ENCODE measurements around the gene EIF4H. TPM values are rescaled to one million over a fixed set of nuclear protein-coding genes. Genes with fewer than 3 reads are reported as not detected.

The EIF4H gene
- polyA plus RNA-seq, 1 donor (not counting 4 experiments of a cell fraction or from before 2014, with no cell fraction given) = 340 TPM

DNA sequence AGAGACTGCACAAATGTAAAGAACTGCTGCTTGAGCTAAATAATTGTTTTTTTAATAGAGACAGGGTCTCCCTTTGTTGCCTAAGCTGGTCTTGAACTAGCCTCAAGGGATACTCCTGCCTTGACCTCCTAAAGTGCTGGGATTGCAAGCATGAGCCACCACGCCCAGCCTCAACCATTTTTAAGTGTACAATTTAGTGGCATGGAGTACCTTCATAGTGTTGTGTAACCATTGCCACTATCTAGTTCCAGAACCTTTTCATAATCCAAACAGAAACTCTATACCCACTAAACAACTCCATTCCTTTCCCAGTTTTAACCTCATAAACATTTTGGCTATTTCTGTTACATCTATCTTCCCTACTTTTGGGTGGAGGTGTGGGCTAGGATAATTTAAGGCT, 6.7 kb downstream of the EIF4H start:
- peaks cover 7 to 39% of the 10 kb centered on the region in 2 experiments for H3K36me3 ChIP-seq (ENCODE audit: control insufficient read depth in 2 of 2, extremely low read depth in 1 of 2, insufficient read depth in 2 of 2, low read length in 2 of 2)
- no peak overlapping the region for H3K9ac ChIP-seq (ENCODE audit: control insufficient read depth, extremely low read depth, insufficient read depth, low read length)
- peaks cover 59% of the 10 kb centered on the region for H3K4me1 ChIP-seq (ENCODE audit: control insufficient read depth, extremely low read depth, insufficient read depth, low read length)
- no peak for DNase-seq (ENCODE audit: low read depth, low spot score)
- H2AFZ ChIP-seq (ENCODE audit: control insufficient read depth, low read length) = no peak overlapping the region
- no peak for TF ChIP-seq EZH2 (IDR thresholded peaks at IDR 0.05; ENCODE audit: low read length)
- TF ChIP-seq, protein P1, sequence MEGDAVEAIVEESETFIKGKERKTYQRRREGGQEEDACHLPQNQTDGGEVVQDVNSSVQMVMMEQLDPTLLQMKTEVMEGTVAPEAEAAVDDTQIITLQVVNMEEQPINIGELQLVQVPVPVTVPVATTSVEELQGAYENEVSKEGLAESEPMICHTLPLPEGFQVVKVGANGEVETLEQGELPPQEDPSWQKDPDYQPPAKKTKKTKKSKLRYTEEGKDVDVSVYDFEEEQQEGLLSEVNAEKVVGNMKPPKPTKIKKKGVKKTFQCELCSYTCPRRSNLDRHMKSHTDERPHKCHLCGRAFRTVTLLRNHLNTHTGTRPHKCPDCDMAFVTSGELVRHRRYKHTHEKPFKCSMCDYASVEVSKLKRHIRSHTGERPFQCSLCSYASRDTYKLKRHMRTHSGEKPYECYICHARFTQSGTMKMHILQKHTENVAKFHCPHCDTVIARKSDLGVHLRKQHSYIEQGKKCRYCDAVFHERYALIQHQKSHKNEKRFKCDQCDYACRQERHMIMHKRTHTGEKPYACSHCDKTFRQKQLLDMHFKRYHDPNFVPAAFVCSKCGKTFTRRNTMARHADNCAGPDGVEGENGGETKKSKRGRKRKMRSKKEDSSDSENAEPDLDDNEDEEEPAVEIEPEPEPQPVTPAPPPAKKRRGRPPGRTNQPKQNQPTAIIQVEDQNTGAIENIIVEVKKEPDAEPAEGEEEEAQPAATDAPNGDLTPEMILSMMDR (optimal IDR thresholded peaks at IDR 0.05 in 1 of 3, IDR thresholded peaks at IDR 0.05 in 1 of 3, conservative IDR thresholded peaks at IDR 0.05 in 1 of 3; ENCODE audit: extremely low read depth in 1 of 3, insufficient read depth in 2 of 3, low read length in 3 of 3) = no peak
- H3K27ac ChIP-seq (ENCODE audit: control insufficient read depth, insufficient read depth, low read length) = no peak overlapping the region
- H3K27me3 ChIP-seq (ENCODE audit: control insufficient read depth, extremely low read depth, insufficient read depth, low read length) = no peaks in the 10 kb centered on the region
- H4K20me1 ChIP-seq (ENCODE audit: control insufficient read depth, extremely low read depth, insufficient read depth, low read length) = peaks cover 64% of the 10 kb centered on the region
- H3K9me3 ChIP-seq (ENCODE audit: control insufficient read depth, low read depth, low read length) = no peaks in the 10 kb centered on the region
- no peak overlapping the region for H3K4me2 ChIP-seq (ENCODE audit: control insufficient read depth, extremely low read depth, insufficient read depth, low read depth, low read length)
- dilution Hi-C loops (cut with MboI; ENCODE audit: extremely low pct_ligation_motif_present, low sequenced_read_pairs) = no loop called here
- H3K9me1 ChIP-seq (ENCODE audit: control insufficient read depth, extremely low read depth, insufficient read depth, low read length) = peaks cover 6% of the 10 kb centered on the region
- FAIRE-seq = no peak
- no peak overlapping the region for H3K4me3 ChIP-seq (ENCODE audit: control insufficient read depth in 2 of 3, extremely low read depth in 1 of 3, insufficient read depth in 2 of 3, low read depth in 1 of 3, low read length in 3 of 3)
- peaks cover 99% of the 10 kb centered on the region for H3K79me2 ChIP-seq (ENCODE audit: control insufficient read depth, insufficient read depth, low read length)

- FAIRE-seq = no peak
- Histone ChIP-seq H3K27ac (ENCODE audit: control insufficient read depth, insufficient read depth, low read length) (no peak overlapping the region), H3K4me1 (ENCODE audit: control insufficient read depth, extremely low read depth, insufficient read depth, low read length) (peaks cover 50% of the 10 kb centered on the region)
These were observed 7.7 kb downstream of the EIF4H start for GRCh38 chr7:74181821-74182220.

More at GRCh38 chr7:74181821-74182220, 7.7 kb downstream of the EIF4H start:
- Histone ChIP-seq H4K20me1 (ENCODE audit: control insufficient read depth, extremely low read depth, insufficient read depth, low read length) (peaks cover 66% of the 10 kb centered on the region), H3K36me3 (ENCODE audit: control insufficient read depth in 2 of 2, extremely low read depth in 1 of 2, insufficient read depth in 2 of 2, low read length in 2 of 2) (peaks cover 7 to 40% of the 10 kb centered on the region in 2 experiments), H3K9me1 (ENCODE audit: control insufficient read depth, extremely low read depth, insufficient read depth, low read length) (peaks cover 7% of the 10 kb centered on the region), H3K4me2 (ENCODE audit: control insufficient read depth, extremely low read depth, insufficient read depth, low read depth, low read length) (no peak overlapping the region), H3K9me3 (ENCODE audit: control insufficient read depth, low read depth, low read length) (no peaks in the 10 kb centered on the region), H3K4me3 (ENCODE audit: control insufficient read depth in 2 of 3, extremely low read depth in 1 of 3, insufficient read depth in 2 of 3, low read depth in 1 of 3, low read length in 3 of 3) (no peak overlapping the region), H3K9ac (ENCODE audit: control insufficient read depth, extremely low read depth, insufficient read depth, low read length) (no peak overlapping the region), H2AFZ (ENCODE audit: control insufficient read depth, low read length) (no peak overlapping the region), H3K27me3 (ENCODE audit: control insufficient read depth, extremely low read depth, insufficient read depth, low read length) (no peaks in the 10 kb centered on the region), H3K79me2 (ENCODE audit: control insufficient read depth, insufficient read depth, low read length) (peaks cover 99% of the 10 kb centered on the region)
- TF ChIP-seq, protein P1 (optimal IDR thresholded peaks at IDR 0.05 in 1 of 3, IDR thresholded peaks at IDR 0.05 in 1 of 3, conservative IDR thresholded peaks at IDR 0.05 in 1 of 3; ENCODE audit: extremely low read depth in 1 of 3, insufficient read depth in 2 of 3, low read length in 3 of 3) = no peak
- no peak for TF ChIP-seq EZH2 (IDR thresholded peaks at IDR 0.05; ENCODE audit: low read length)
- DNase-seq (ENCODE audit: low read depth, low spot score) = no peak
- dilution Hi-C loops (cut with MboI; ENCODE audit: extremely low pct_ligation_motif_present, low sequenced_read_pairs) = no loop called here

Data from keratinocyte (primary cell).